ENCODE data around the gene CNTN3. TPM values are rescaled to one million over a fixed set of nuclear protein-coding genes. Genes with fewer than 3 reads are reported as not detected.

CNTN3 gene
- total RNA-seq = 21.7 TPM

DNA sequence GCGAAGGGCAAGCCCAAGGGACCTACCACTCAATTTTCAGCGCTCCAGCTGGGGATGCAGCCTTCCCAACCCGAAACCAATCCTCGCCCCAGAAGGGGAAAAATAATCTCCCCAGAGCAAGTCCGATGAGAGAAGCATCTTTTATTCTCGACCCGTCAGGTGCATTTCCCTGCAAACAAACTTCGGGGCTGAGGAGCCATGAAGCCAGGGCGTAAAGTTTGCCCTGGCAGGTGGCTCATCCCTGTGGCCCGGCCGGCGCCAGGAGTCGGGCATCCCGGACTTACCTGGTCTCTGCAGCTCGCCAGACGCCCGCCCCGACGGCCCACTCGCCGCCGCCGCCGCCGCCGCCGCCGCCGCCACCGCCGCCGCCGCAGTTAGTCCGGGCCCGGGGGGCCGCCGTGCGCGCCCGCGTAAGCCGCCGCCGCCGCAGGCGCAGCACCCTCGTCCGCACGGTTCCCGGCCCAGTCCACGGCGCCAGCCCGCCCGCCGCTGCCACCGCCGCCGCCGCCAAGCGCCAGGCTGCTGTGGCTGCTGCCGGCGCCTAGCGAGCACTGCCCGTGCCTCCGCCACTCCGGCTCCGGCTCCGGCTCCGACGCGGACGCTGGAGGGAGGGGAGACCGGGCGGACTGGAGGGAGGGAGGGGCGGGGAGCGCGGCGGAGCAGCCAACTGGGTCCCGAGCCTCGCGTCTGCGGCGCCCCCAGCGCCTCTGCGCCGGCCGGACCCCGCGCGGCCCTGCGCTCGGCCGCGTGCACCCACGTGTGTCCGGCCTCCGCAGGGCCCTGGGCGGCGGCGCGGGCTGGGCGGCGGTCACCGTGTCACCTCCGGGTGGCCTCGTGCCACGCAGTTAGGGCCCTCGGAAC, at the start of gene CNTN3:
TSS of gene CNTN3 (minus strand) at position 553 of the 861 bp plus-strand sequence. CDS start 93,547 bp downstream, outside the sequence.
- DNase-seq = peak; percentile 15

GRCh38 chr3:74663178-74663577, 48.7 kb upstream of the CNTN3 start:
- no peak for DNase-seq

- DNase-seq = no peak
Observed at GRCh38 chr3:74661672-74662071, 47.2 kb upstream of the CNTN3 start.

DNA sequence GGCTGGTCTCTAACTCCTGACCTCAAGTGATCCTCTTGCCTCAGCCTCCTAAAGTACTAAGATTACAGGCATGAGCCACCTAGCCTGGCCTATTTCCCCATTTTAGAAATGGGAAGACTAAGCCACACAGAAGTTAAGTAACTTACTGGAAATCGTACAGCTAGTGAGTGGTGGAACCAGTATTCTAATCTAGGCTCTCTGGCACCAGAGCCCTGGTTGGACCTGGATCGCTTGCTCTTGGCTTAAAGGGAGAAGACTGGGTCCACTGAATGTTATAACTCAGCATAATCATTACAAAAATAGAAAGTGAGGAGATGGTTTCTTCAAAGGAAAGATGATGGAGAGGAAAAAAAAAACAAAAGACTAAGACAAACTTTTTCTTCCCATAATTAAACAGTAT, 37.4 kb upstream of the CNTN3 start:
- no peak for DNase-seq

GRCh38 chr3:74651292-74651691, 36.8 kb upstream of the CNTN3 start:
- DNase-seq = no peak

GRCh38 chr3:74648107-74648506, 33.6 kb upstream of the CNTN3 start:
- DNase-seq = no peak

- DNase-seq = no peak
Observed at GRCh38 chr3:74646094-74646493, 31.6 kb upstream of the CNTN3 start.

DNA sequence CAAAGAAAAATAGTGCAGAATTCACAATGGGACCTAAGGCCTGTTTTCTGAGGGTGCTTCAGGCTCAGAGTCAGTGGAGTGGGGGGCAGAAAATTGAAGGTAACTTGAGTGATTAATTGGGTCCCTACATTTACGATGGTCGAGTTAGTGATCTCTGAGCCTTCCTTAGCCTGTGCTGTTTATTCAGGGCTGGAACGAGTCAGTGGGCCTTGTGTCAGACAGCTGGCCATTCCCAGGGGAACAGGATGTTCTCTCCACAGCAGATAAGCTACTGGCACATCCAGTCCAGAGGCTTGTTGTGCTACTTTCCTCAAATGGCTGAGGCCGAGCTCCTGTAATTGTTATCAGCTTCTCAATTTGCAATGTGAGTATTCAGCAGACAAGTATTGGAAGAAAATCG, 29.2 kb upstream of the CNTN3 start:
- DNase-seq = no peak

DNA sequence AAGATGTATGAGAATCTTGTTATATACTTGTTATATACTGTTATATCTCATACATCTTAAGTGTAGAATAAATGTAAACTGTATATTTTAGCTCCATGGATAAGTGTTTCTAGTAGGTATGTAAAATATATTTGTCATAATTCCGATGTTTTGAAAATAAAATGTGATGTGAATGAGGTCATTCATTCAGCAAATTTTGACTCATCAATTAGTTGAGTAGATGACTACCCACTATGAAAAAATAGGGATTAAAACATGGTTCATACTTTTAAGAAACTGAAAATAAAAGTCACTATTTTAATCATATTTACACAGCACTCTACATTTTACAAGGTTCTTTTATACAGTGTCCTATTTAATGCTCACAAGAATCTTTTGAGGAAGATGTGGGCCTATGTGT, 28.4 kb upstream of the CNTN3 start:
- no peak for DNase-seq

DNA sequence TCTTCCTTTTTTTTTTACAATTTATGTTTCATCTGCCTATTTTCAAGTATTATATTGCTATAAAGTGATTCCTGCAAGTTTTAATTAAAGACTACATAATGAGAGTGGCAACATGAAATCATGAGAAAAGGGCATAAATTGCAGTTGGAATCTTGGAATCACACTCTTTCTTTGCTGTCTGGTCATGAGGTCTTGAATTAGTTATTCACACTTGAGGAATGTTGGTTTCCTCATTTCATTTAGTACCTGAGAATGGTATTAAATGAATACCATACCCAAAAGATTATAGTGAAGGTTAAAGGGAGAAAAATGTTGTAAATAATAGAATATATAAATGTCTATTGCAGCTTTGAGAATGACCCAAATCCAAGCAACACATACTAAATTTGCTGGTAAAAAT, 25.8 kb upstream of the CNTN3 start:
- DNase-seq = no peak

DNA sequence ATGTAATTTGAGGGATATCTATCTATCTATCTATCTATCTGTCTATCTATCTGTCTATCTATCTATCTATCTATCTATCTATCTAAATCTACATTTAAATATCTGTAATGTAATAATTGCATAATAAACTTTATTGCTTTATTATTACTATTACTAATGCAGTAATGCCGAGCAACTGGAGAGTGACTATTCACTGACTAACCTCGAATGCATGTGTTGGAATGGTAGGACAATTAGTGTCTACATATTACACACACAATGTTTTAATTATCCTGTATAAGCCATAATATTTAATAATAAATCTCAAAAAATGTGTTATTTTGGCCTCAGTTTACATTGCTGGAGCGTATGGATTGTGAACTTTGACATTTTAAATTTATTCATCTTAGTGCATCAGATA, 25.2 kb upstream of the CNTN3 start:
- no peak for DNase-seq

DNA sequence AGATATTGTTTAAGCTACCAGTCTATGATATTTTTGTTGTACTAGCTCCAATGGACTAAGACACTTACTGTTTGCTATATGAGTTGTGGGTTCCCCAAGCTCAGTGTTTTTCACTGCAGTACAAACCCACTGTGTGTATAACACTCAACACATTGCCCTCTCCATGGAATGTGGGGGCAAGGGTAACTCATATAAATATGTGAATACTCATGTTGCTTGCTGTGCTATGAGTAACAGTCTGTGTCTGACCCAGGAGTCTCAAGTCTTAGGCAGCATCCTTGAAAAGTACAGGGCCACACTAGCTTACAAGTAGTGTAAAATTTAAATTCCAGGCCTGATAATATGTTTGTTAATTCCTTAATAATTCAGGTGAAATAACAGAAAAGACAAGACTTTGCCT, 22.5 kb upstream of the CNTN3 start:
- DNase-seq = no peak

GRCh38 chr3:74633021-74633420, 18.6 kb upstream of the CNTN3 start:
- DNase-seq = no peak

DNA sequence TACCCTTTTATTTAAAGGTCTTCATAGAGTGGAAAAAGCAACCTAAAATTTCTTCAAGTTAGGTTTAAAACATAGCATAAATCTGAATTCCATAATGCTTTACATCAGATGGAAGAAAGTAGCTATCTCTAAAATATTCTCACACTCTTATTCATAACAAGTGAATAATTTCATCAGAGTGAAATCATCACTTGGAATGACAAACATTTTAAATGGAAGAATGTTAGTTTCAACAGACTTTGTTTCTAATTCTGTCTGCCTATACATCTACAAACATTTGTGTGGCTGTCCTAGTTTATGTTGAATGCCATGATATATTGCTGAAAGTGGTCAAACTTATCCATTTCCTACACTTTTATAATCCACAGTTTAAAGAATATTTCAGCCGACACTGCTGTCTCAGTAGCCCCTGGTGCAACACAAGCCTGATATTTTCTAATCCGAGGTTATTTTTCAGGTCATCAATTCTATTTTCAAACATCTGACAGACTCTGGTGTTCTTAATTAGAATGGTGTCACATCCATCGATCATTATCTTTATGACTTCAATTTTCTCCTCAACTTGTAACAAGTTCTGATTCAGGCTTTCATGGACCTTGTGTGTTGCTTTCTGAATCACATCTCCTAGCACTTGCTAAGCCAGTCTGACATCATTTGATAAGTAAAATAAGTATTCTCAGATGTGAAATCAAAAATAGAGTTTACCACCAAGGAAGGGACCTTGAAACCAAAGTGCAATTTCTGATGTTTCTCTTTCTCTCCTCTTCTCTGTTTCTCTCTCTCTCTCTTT, 17.1 kb upstream of the CNTN3 start:
- DNase-seq = no peak

DNA sequence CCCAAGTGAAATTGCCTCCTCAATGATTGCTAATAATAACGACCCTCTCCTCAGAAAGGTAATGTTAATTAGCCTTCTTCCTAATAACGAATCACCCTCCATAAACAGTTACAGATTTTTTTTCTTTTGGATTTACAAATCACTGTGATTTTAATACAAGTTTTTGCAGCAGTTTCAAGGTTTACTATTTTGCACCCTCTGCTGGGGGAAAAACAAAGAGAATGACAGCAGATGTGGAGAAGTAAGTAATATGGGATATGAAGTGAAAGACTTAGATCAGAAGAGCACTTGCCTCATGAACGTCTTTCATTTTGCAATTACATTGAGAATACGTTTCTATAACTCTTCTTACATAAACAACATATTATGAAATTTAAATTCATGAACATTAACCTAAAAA, 16.1 kb upstream of the CNTN3 start:
- peak; percentile 38 for DNase-seq

GRCh38 chr3:74626011-74626410, 11.6 kb upstream of the CNTN3 start:
- no peak for DNase-seq

DNA sequence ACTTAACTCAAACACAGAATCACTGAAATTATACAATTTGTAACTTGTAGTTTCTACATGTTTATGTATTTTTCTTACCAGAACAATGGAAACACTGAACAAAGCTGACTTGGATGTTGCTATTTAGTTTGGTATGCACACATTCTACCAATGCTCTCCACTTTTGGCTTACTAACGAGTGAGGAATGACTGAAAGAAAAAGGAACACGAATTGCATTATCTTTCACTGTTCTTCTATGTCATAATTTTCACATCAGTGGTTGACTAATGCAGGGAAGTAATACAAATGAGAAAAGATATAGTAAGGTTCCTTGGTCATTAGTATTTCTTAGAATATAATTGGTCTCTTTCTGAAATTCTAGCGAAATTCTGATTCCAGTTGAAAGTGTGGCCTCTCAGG, 9.8 kb upstream of the CNTN3 start:
- DNase-seq = no peak

- DNase-seq = no peak
Observed at GRCh38 chr3:74623261-74623836, 8.9 kb upstream of the CNTN3 start.

GRCh38 chr3:74621581-74621980, 7.1 kb upstream of the CNTN3 start:
- no peak for DNase-seq

- DNase-seq = peak; percentile 63
Observed at GRCh38 chr3:74617776-74618175, 3.3 kb upstream of the CNTN3 start.

DNA sequence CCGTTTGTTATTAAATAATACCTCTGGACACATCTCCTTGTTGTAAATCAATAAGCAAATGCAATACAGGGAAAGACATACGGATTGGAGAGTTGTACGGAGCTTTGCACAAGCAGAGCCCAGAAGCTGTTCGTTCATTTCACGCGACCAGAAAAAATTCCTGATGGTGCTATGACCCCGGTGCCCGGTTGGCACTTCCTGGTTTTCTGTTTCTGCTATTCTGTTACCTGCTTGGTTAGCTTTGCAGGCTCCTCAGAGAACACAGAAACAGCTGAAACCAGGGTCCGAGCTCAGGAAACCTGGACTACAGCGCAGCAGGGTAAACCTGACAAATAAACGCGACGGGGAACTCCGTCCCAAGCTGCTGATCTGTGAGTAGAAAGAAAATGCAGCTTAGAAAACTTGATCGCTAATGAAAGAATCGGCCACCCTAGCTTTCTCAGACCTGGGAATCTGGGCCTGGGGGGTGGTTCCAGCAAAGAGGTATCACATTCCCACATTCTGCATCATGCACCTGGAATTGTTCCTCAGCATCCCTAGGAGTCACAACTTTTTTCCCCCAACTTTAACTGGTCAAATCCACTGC, 845 bp downstream of the CNTN3 start:
- no peak for DNase-seq

GRCh38 chr3:74613060-74613459, 1.4 kb downstream of the CNTN3 start:
- DNase-seq = no peak

- DNase-seq = no peak
Observed at GRCh38 chr3:74611206-74611605, 3.3 kb downstream of the CNTN3 start.

Data from skin of body (tissue), 2 donors.